DOHH2 (cell line): ENCODE results near the gene FAT3.

Experiments
- H3F3A ChIP-seq: fragments of 200-600 bp; sonication (generic), shearing (Covaris generic); 2 replicates; pipeline ENCODE4 v1.6.0; 2016; ENCODE audit warnings: antibody characterized with exemption, mild to moderate bottlenecking; ENCODE audit not compliant: control insufficient read depth, insufficient read depth
- H3K27ac ChIP-seq: fragments of 200-600 bp; sonication (generic); 2 replicates; pipeline ENCODE4 v1.5.1; 2014; ENCODE audit warnings: low read depth, mild to moderate bottlenecking, low read length, moderate library complexity
- H3K27me3 ChIP-seq: fragments of 200-600 bp; sonication (generic); 2 replicates; pipeline ENCODE4 v1.6.1; 2014; ENCODE audit warnings: mild to moderate bottlenecking, low read length, mixed read lengths; ENCODE audit not compliant: control insufficient read depth
- H3K36me3 ChIP-seq: fragments of 200-600 bp; sonication (generic); 2 replicates; pipeline ENCODE4 v1.6.1; 2014; ENCODE audit warnings: mild to moderate bottlenecking, low read length, moderate library complexity, mixed read lengths; ENCODE audit not compliant: control insufficient read depth
- H3K4me1 ChIP-seq: fragments of 200-600 bp; sonication (generic); 2 replicates; pipeline ENCODE4 v1.6.1; 2014; ENCODE audit warnings: mild to moderate bottlenecking, low read length, mixed read lengths; ENCODE audit not compliant: control insufficient read depth
- H3K4me2 ChIP-seq: fragments of 200-600 bp; sonication (generic); 2 replicates; pipeline ENCODE4 v1.6.0; 2014; ENCODE audit warnings: mild to moderate bottlenecking, low read length, moderate library complexity
- H3K4me3 ChIP-seq: fragments of 200-600 bp; sonication (generic); 2 replicates; pipeline ENCODE4 v1.5.1; 2014; ENCODE audit warnings: mild to moderate bottlenecking, low read length, mixed read lengths
- H3K79me2 ChIP-seq: fragments of 200-600 bp; sonication (generic); 2 replicates; pipeline ENCODE4 v1.6.1; 2014; ENCODE audit warnings: mild to moderate bottlenecking, low read length, mixed read lengths; ENCODE audit not compliant: control insufficient read depth
- H3K9me2 ChIP-seq: fragments of 200-600 bp; sonication (generic); replicated peaks from 2 replicates; pipeline ENCODE4 v1.6.1; 2014; ENCODE audit warnings: mild to moderate bottlenecking, low read length, mixed read lengths; ENCODE audit not compliant: control insufficient read depth
- H3K9me3 ChIP-seq: fragments of 200-600 bp; sonication (generic); 2 replicates; pipeline ENCODE4 v1.6.1; 2014; ENCODE audit warnings: antibody characterized with exemption, low read length, mixed read lengths; ENCODE audit not compliant: control insufficient read depth, insufficient read depth
- H4K20me1 ChIP-seq: fragments of 200-600 bp; sonication (generic); 2 replicates; pipeline ENCODE4 v1.6.0; 2014; ENCODE audit warnings: low read depth, mild to moderate bottlenecking, antibody characterized with exemption, low read length, moderate library complexity; ENCODE audit not compliant: control insufficient read depth, insufficient read depth
- EZH2phosphoT487 ChIP-seq: fragments of 200-600 bp; sonication (generic); IDR thresholded peaks from 2 replicates; pipeline ENCODE4 v1.6.1; 2017; ENCODE audit warnings: borderline replicate concordance, mild to moderate bottlenecking, antibody characterized with exemption, low read length, moderate library complexity, mixed read lengths
- TF ChIP-seq, protein P1 (sequence below): fragments of 200-600 bp; sonication (generic); IDR thresholded peaks from one replicate; pipeline ENCODE4 v1.5.1; 2014; ENCODE audit warnings: antibody characterized with exemption, mild to moderate bottlenecking, low read depth, low read length; ENCODE audit not compliant: poor library complexity, severe bottlenecking

Gene FAT3

DNA sequence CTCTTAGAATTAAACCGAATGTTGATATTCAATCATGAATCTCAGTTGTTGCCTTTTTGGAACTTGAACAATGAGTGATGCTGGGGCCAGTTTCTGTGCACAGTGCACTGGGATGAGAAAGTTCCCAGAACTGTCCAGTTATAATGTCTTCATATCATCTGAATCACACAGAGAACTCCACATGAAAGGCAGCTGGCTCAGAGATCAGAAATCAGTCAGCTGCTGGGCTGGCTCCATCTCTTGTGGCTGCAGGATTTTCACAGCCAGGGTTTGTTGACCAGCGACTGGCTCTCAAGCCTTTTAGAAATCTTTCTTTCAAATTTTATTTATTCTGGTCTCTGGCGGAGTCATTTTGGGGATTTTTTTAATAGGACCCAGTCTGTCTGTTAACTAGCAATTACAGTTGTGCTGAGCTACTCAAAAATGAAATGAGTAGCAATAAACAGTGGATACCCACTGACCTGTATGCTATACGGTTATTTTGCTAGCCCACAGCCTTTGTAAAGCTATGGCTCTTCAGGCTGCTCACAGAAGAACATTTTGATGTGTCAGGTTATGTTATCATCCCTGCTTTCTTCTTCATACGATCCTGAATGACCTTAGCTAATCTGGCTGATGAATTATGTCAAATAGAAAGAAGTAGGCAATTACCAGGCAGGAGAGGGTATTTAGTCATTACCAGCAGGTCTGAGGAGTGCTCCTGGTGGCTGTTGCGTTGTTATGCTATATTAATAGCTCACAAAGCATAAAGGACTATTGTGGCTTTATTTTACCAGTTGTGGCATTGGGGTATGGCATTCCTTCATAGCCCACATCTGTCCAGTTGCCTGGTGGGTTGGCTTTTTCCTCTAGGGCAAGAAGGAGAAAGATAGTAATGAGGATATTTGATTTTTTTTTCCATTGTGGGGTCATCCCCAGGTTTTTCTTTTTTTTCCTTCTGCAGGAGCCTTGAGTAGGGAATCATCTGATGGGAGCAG is 3.6 kb downstream of the FAT3 start:
- no peaks in the 10 kb centered on the region for H4K20me1 ChIP-seq

DNA sequence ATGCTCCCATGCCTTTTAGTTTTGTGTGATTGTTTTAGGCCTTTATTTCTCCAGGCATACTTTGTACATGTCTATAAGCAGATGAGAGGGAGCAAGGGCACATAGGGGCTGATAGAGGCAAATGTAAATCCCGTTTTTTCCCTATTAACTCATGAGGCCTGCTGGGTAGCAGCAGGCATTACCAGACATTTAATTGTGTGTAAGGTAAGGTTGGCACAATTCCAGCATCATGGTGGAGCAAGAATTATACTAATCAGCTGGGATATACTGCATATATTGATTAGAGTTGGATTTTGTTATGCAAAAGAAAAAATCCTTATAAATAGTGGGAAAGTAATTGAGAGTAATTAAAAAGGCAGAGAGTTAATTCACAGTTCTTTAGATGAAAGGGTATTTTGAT is 12.2 kb downstream of the FAT3 start:
- Histone ChIP-seq H3K9me3 (no peaks in the 10 kb centered on the region), H3K9me2 (no peaks in the 10 kb centered on the region; the same call in 1 of the 2 replicates), H3K27me3 (no peaks in the 10 kb centered on the region), H3K4me3 (no peak overlapping the region), H3K4me1 (no peaks in the 10 kb centered on the region), H3K4me2 (no peak overlapping the region), H3F3A (no peaks in the 10 kb centered on the region), H3K27ac (no peak overlapping the region), H3K36me3 (no peaks in the 10 kb centered on the region), H3K79me2 (no peaks in the 10 kb centered on the region), H4K20me1 (no peaks in the 10 kb centered on the region)
- TF ChIP-seq, protein P1, sequence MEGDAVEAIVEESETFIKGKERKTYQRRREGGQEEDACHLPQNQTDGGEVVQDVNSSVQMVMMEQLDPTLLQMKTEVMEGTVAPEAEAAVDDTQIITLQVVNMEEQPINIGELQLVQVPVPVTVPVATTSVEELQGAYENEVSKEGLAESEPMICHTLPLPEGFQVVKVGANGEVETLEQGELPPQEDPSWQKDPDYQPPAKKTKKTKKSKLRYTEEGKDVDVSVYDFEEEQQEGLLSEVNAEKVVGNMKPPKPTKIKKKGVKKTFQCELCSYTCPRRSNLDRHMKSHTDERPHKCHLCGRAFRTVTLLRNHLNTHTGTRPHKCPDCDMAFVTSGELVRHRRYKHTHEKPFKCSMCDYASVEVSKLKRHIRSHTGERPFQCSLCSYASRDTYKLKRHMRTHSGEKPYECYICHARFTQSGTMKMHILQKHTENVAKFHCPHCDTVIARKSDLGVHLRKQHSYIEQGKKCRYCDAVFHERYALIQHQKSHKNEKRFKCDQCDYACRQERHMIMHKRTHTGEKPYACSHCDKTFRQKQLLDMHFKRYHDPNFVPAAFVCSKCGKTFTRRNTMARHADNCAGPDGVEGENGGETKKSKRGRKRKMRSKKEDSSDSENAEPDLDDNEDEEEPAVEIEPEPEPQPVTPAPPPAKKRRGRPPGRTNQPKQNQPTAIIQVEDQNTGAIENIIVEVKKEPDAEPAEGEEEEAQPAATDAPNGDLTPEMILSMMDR = no peak
- no peak for TF ChIP-seq EZH2phosphoT487

More for the DNA sequence above, 3.6 kb downstream of the FAT3 start:
- Histone ChIP-seq H3K4me2 (no peak overlapping the region), H3K36me3 (no peaks in the 10 kb centered on the region), H3K4me1 (no peaks in the 10 kb centered on the region), H3K79me2 (no peaks in the 10 kb centered on the region), H3K9me2 (no peaks in the 10 kb centered on the region; the same call in 1 of the 2 replicates), H3K9me3 (no peaks in the 10 kb centered on the region; the same call in 1 of the 2 replicates), H3K4me3 (no peak overlapping the region), H3F3A (no peaks in the 10 kb centered on the region), H3K27ac (no peak overlapping the region), H3K27me3 (no peaks in the 10 kb centered on the region)
- no peak for TF ChIP-seq EZH2phosphoT487
- TF ChIP-seq, protein P1 = no peak

DNA sequence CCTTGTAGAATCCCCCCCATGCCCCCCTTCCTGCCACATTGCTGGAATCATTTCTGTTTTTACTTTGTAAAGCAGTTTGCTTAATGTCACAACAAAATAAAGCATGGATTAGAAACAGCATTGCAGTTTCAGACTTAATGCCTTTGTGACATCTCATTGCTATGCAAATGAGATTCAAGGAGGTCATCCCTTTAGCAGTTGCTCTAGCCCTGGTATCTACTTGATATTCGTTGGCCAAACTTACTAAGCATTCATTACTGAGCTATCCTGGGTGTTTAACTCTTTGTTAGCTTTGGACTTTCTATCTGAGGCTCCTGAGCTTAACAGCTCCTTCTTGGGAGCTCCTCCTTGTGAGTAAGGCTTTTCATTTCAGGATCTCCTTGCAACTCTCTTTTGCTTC is 16.3 kb downstream of the FAT3 start:
- H3F3A ChIP-seq = no peaks in the 10 kb centered on the region
- H3K4me3 ChIP-seq = no peak overlapping the region
- H3K27ac ChIP-seq = no peak overlapping the region
- TF ChIP-seq, protein P1 = no peak
- TF ChIP-seq EZH2phosphoT487 = no peak
- no peak overlapping the region for H3K4me2 ChIP-seq
- H3K9me2 ChIP-seq = no peaks in the 10 kb centered on the region
- no peaks in the 10 kb centered on the region for H3K9me3 ChIP-seq
- H3K36me3 ChIP-seq = no peaks in the 10 kb centered on the region
- H4K20me1 ChIP-seq = no peaks in the 10 kb centered on the region
- no peaks in the 10 kb centered on the region for H3K27me3 ChIP-seq
- H3K4me1 ChIP-seq = no peaks in the 10 kb centered on the region
- no peaks in the 10 kb centered on the region for H3K79me2 ChIP-seq
